ENCODE measurements around the gene KNCN. TPM values are rescaled to one million over a fixed set of nuclear protein-coding genes. Genes with fewer than 3 reads are reported as not detected.

KNCN gene
- total RNA-seq, 3 donors from 2014 or later: not detected

- Histone ChIP-seq H3K4me1 (no peaks in the 10 kb centered on the region), H3K27me3 (no peaks in the 10 kb centered on the region), H3K36me3 (no peaks in the 10 kb centered on the region), H3K27ac (no peak overlapping the region), H3K9me3 (no peaks in the 10 kb centered on the region), H3K4me3 (no peak overlapping the region)
- no peak for DNase-seq (ENCODE audit: low spot score in 2 of 2)
- intact Hi-C loops (cut with DNase I; ENCODE audit: low total_unique reads): no loop called here
- no peak for TF ChIP-seq POLR2AphosphoS5 (IDR thresholded peaks at IDR 0.05)
- no peak for TF ChIP-seq CTCF (IDR thresholded peaks at IDR 0.05)
- no peak for TF ChIP-seq POLR2A (IDR thresholded peaks at IDR 0.05)
Measured at GRCh38 chr1:46583494-46583893, 32.0 kb upstream of the KNCN start.

GRCh38 chr1:46582972-46583371 is 31.5 kb upstream of the KNCN start:
- Histone ChIP-seq H3K4me1 (no peaks in the 10 kb centered on the region), H3K27ac (no peak overlapping the region)
- intact Hi-C loops (cut with DNase I; ENCODE audit: low total_unique reads): no loop called here

GRCh38 chr1:46581681-46582455 is 30.4 kb upstream of the KNCN start:
- H3K27ac ChIP-seq: no peak overlapping the region
- intact Hi-C loops (cut with DNase I; ENCODE audit: low total_unique reads): no loop called here
- H3K36me3 ChIP-seq: no peaks in the 10 kb centered on the region
- no peak overlapping the region for H3K4me3 ChIP-seq
- no peak for DNase-seq (ENCODE audit: low spot score in 2 of 2)
- no peaks in the 10 kb centered on the region for H3K9me3 ChIP-seq
- H3K4me1 ChIP-seq: no peaks in the 10 kb centered on the region
- TF ChIP-seq POLR2AphosphoS5 (IDR thresholded peaks at IDR 0.05): no peak
- TF ChIP-seq CTCF (IDR thresholded peaks at IDR 0.05): no peak
- TF ChIP-seq POLR2A (IDR thresholded peaks at IDR 0.05): no peak
- H3K27me3 ChIP-seq: no peaks in the 10 kb centered on the region

More at GRCh38 chr1:46582972-46583371, 31.5 kb upstream of the KNCN start:
- H3K9me3 ChIP-seq: no peaks in the 10 kb centered on the region
- no peak for TF ChIP-seq CTCF (IDR thresholded peaks at IDR 0.05)
- TF ChIP-seq POLR2AphosphoS5 (IDR thresholded peaks at IDR 0.05): no peak
- TF ChIP-seq POLR2A (IDR thresholded peaks at IDR 0.05): no peak
- H3K4me3 ChIP-seq: no peak overlapping the region
- H3K36me3 ChIP-seq: no peaks in the 10 kb centered on the region
- no peaks in the 10 kb centered on the region for H3K27me3 ChIP-seq
- no peak for DNase-seq (ENCODE audit: low spot score in 2 of 2)

GRCh38 chr1:46580140-46580903 is 28.9 kb upstream of the KNCN start:
- Histone ChIP-seq H3K27ac (no peak overlapping the region), H3K4me3 (no peak overlapping the region), H3K27me3 (no peaks in the 10 kb centered on the region), H3K9me3 (no peaks in the 10 kb centered on the region), H3K36me3 (peaks cover 4% of the 10 kb centered on the region), H3K4me1 (no peaks in the 10 kb centered on the region)
- TF ChIP-seq POLR2AphosphoS5 (IDR thresholded peaks at IDR 0.05) (no peak), POLR2A (IDR thresholded peaks at IDR 0.05) (no peak), CTCF (IDR thresholded peaks at IDR 0.05) (no peak)
- no peak for DNase-seq (ENCODE audit: low spot score in 2 of 2)
- intact Hi-C loops (cut with DNase I; ENCODE audit: low total_unique reads): no loop called here

GRCh38 chr1:46577671-46578070 is 26.2 kb upstream of the KNCN start:
- Histone ChIP-seq H3K4me3 (no peak overlapping the region), H3K27me3 (no peaks in the 10 kb centered on the region), H3K9me3 (no peaks in the 10 kb centered on the region), H3K4me1 (no peaks in the 10 kb centered on the region), H3K27ac (no peak overlapping the region), H3K36me3 (peaks cover 4% of the 10 kb centered on the region)
- DNase-seq (ENCODE audit: low spot score in 2 of 2): no peak
- TF ChIP-seq POLR2A (IDR thresholded peaks at IDR 0.05) (no peak), POLR2AphosphoS5 (IDR thresholded peaks at IDR 0.05) (no peak), CTCF (IDR thresholded peaks at IDR 0.05) (no peak)
- intact Hi-C loops (cut with DNase I; ENCODE audit: low total_unique reads): no loop called here

All from breast epithelium (tissue), 4 donors.